ENCODE results near the gene DLX1. TPM values are rescaled to one million over a fixed set of nuclear protein-coding genes. Genes with fewer than 3 reads are reported as not detected.
A peak's percentile ranks its signal among the peaks of the same experiment; 100 is the strongest.
"Not testable (repeated sequence)": the region's sequence is repeated elsewhere in the genome, so short reads cannot be mapped to it uniquely, and the experiment has no call there.

DLX1 gene
- total and polyA plus RNA-seq, 2 donors (not counting 1 experiment from before 2014, with no cell fraction given) = 0.09 TPM; not detected in 1

DNA sequence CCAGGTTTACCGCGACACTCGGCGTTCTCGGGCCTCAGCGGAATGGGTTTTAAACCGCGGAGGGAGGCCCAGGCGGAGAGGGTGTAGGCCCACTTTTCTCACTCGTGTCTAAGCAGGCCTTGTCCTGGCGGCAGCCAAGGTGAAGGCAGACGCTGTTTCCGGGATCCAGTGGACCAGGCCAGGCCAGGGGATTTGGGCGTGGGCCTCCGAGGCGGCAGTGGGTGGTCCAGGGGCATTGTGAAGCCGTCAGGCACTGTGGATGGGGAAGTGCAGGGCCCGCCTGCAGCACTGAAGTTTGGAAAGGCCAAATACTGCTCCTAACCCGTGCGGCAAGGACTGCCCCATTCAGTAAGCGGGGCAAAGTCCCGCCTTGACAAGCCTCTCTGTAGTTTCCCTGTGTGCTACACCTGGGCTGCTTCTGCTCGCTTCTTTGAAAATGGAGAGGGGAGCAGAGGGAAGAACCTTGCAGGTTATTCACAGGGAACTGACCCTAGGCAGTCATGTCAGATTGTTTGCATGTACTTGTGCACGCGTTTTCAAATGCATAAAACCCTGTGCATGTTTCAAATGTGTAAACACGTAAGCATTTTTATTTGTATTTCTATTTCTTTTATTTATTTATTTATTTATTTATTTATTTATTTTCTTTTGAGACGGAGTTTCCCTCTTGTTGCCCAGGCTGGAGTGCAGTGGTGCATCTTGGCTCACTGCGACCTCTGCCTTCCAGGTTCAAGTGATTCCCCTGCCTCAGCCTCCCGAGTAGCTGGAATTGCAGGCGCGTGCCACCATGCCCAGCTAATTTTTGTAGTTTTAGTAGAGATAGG, 24.9 kb downstream of the DLX1 start:
- Histone ChIP-seq H3K4me3 (replicated peaks in 1 of 4; ENCODE audit: control extremely low read depth in 1 of 4, insufficient read depth in 1 of 4, low read depth in 3 of 4, low read length in 4 of 4) (no peak overlapping the region), H3K4me2 (ENCODE audit: extremely low read depth, insufficient read depth, low read length) (no peak overlapping the region), H3K79me2 (ENCODE audit: control insufficient read depth, insufficient read depth, low read length) (no peaks in the 10 kb centered on the region), H3K4me1 (ENCODE audit: control insufficient read depth, extremely low read depth, insufficient read depth, low read length) (no peaks in the 10 kb centered on the region), H3K27ac (ENCODE audit: insufficient read depth, low read length) (no peak overlapping the region), H4K20me1 (ENCODE audit: control insufficient read depth, extremely low read depth, insufficient read depth, low read length) (no peaks in the 10 kb centered on the region), H3K36me3 (ENCODE audit: control insufficient read depth, insufficient read depth, low read length) (no peaks in the 10 kb centered on the region), H3K9me3 (ENCODE audit: control insufficient read depth, insufficient read depth, low read depth, low read length) (no peaks in the 10 kb centered on the region), H3K9ac (ENCODE audit: insufficient read depth, low read length) (no peak overlapping the region), H2AFZ (ENCODE audit: low read length) (no peak overlapping the region), H3K27me3 (ENCODE audit: control insufficient read depth, insufficient read depth, low read length) (peaks cover 5% of the 10 kb centered on the region)
- DNase-seq (ENCODE audit: low read depth in 2 of 2) = no peak
- TF ChIP-seq CTCF (conservative IDR thresholded peaks at IDR 0.05 in 1 of 2, IDR thresholded peaks at IDR 0.05 in 1 of 2; ENCODE audit: low read depth in 1 of 2, low read length in 2 of 2) (no peak), EZH2 (IDR thresholded peaks at IDR 0.05; ENCODE audit: low read length, missing control alignments) (no peak)

DNA sequence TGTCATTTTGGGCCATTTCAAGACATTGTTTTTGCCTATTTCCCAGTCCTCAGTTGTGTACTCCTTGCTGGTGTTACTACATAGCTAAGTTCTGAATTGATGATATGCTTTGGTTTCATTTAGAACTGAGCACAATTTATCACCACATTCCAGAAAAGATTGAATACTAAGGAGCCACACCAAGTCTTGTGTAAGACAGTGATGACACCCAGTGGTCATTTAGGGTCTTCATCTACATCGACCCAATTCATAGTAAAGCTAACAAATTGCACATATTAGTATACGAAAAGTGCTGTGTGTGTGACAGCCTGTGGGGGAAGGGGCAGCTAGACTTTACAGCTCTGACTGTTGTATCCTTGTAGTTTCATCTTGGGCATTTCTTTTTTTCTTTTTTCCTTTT, 28.3 kb downstream of the DLX1 start:
- H3K9ac ChIP-seq (ENCODE audit: insufficient read depth, low read length) = no peak overlapping the region

DNA sequence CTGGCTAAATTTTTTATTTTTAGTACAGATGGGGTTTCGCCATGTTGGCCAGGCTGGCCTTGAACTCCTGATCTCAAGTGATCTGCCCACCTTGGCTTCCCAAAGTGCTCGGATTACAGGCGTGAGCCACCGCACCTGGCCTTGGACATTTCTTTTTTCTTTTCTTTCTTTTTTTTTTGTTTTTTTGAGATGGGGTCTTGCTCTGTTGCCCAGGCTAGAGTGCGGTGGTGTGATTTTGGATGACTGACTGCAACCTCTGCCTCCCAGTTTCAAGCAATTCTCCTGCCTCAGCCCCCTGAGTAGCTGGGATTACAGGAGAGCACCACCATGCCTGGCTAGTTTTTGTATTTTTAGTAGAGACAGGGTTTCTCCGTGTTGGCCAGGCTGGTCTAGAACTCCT, 28.9 kb downstream of the DLX1 start:
- H3K4me2 ChIP-seq (ENCODE audit: extremely low read depth, insufficient read depth, low read length); DNase-seq (ENCODE audit: low read depth in 2 of 2); H3K9ac ChIP-seq (ENCODE audit: insufficient read depth, low read length); H2AFZ ChIP-seq (ENCODE audit: low read length); H3K36me3 ChIP-seq (ENCODE audit: control insufficient read depth, insufficient read depth, low read length); H3K27me3 ChIP-seq (ENCODE audit: control insufficient read depth, insufficient read depth, low read length); H3K79me2 ChIP-seq (ENCODE audit: control insufficient read depth, insufficient read depth, low read length); H4K20me1 ChIP-seq (ENCODE audit: control insufficient read depth, extremely low read depth, insufficient read depth, low read length); H3K9me3 ChIP-seq (ENCODE audit: control insufficient read depth, insufficient read depth, low read depth, low read length); H3K4me1 ChIP-seq (ENCODE audit: control insufficient read depth, extremely low read depth, insufficient read depth, low read length); H3K27ac ChIP-seq (ENCODE audit: insufficient read depth, low read length); H3K4me3 ChIP-seq (replicated peaks in 1 of 4; ENCODE audit: control extremely low read depth in 1 of 4, insufficient read depth in 1 of 4, low read depth in 3 of 4, low read length in 4 of 4): not testable (repeated sequence)

More for the DNA sequence above, 28.3 kb downstream of the DLX1 start:
- H3K27me3 ChIP-seq (ENCODE audit: control insufficient read depth, insufficient read depth, low read length) = no peaks in the 10 kb centered on the region
- no peaks in the 10 kb centered on the region for H3K79me2 ChIP-seq (ENCODE audit: control insufficient read depth, insufficient read depth, low read length)
- H3K4me3 ChIP-seq (replicated peaks in 1 of 4; ENCODE audit: control extremely low read depth in 1 of 4, insufficient read depth in 1 of 4, low read depth in 3 of 4, low read length in 4 of 4) = no peak overlapping the region
- no peaks in the 10 kb centered on the region for H4K20me1 ChIP-seq (ENCODE audit: control insufficient read depth, extremely low read depth, insufficient read depth, low read length)
- no peaks in the 10 kb centered on the region for H3K9me3 ChIP-seq (ENCODE audit: control insufficient read depth, insufficient read depth, low read depth, low read length)
- no peak overlapping the region for H2AFZ ChIP-seq (ENCODE audit: low read length)
- DNase-seq (ENCODE audit: low read depth in 2 of 2) = peak; percentile 57 to 66
- no peaks in the 10 kb centered on the region for H3K36me3 ChIP-seq (ENCODE audit: control insufficient read depth, insufficient read depth, low read length)
- TF ChIP-seq CTCF (conservative IDR thresholded peaks at IDR 0.05 in 1 of 2, IDR thresholded peaks at IDR 0.05 in 1 of 2; ENCODE audit: low read depth in 1 of 2, low read length in 2 of 2) = peak in 1 of 2 donors; percentile 34
- TF ChIP-seq EZH2 (IDR thresholded peaks at IDR 0.05; ENCODE audit: low read length, missing control alignments) = no peak
- no peaks in the 10 kb centered on the region for H3K4me1 ChIP-seq (ENCODE audit: control insufficient read depth, extremely low read depth, insufficient read depth, low read length)
- no peak overlapping the region for H3K27ac ChIP-seq (ENCODE audit: insufficient read depth, low read length)
- no peak overlapping the region for H3K4me2 ChIP-seq (ENCODE audit: extremely low read depth, insufficient read depth, low read length)

Measured in fibroblast of lung (primary cell).